Karpas-422 (cell line): ENCODE results near the gene NKIRAS1. TPM values are rescaled to one million over a fixed set of nuclear protein-coding genes. Genes with fewer than 3 reads are reported as not detected.
A peak's percentile ranks its signal among the peaks of the same experiment; 100 is the strongest.
"Not testable (repeated sequence)": the region's sequence is repeated elsewhere in the genome, so short reads cannot be mapped to it uniquely, and the experiment has no call there.

ENCODE experiments used
- DNase-seq: peaks from one replicate; pipeline ENCODE4 v3.0.0-alpha.2; 2015
- H2AFZ ChIP-seq: fragments of 200-600 bp; sonication (generic); 2 replicates; pipeline ENCODE4 v1.6.1; 2014; ENCODE audit warnings: antibody characterized with exemption, low read length, mixed read lengths
- H3K27ac ChIP-seq: fragments of 200-600 bp; sonication (generic); 2 replicates; pipeline ENCODE4 v1.5.1; 2014; ENCODE audit warnings: mild to moderate bottlenecking, low read length, moderate library complexity
- H3K27me3 ChIP-seq: fragments of 200-600 bp; sonication (generic); 2 replicates; pipeline ENCODE4 v1.6.1; 2014; ENCODE audit warnings: low read length, mixed read lengths
- H3K36me3 ChIP-seq: fragments of 200-600 bp; sonication (generic); 2 replicates; pipeline ENCODE4 v1.6.1; 2014; ENCODE audit warnings: low read length, mixed read lengths; ENCODE audit not compliant: insufficient read depth
- H3K4me1 ChIP-seq: fragments of 200-600 bp; sonication (generic); 2 replicates; pipeline ENCODE4 v1.6.1; 2014; ENCODE audit warnings: mild to moderate bottlenecking, low read length, mixed read lengths
- H3K4me2 ChIP-seq: fragments of 200-600 bp; sonication (generic); 2 replicates; pipeline ENCODE4 v1.6.1; 2014; ENCODE audit warnings: low read length, low read depth, mild to moderate bottlenecking; ENCODE audit not compliant: poor library complexity, severe bottlenecking
- H3K4me3 ChIP-seq: fragments of 200-600 bp; sonication (generic); 2 replicates; pipeline ENCODE4 v1.5.1; 2014; ENCODE audit warnings: mild to moderate bottlenecking, antibody characterized with exemption, low read length, mixed read lengths
- H3K79me2 ChIP-seq: fragments of 200-600 bp; sonication (generic); 2 replicates; pipeline ENCODE4 v1.6.1; 2014; ENCODE audit warnings: mild to moderate bottlenecking, low read length, mixed read lengths
- H3K9ac ChIP-seq: fragments of 200-600 bp; sonication (generic); 2 replicates; pipeline ENCODE4 v1.6.0; 2014; ENCODE audit warnings: low read length
- H3K9me2 ChIP-seq: fragments of 200-600 bp; sonication (generic), shearing (Covaris generic); replicated peaks from 2 replicates; pipeline ENCODE4 v1.6.0; 2014; ENCODE audit warnings: mild to moderate bottlenecking, low read length, moderate library complexity; ENCODE audit not compliant: insufficient read depth
- H3K9me3 ChIP-seq: fragments of 300-700, 200-600 bp; sonication (generic); 2 replicates; pipeline ENCODE4 v1.6.1; 2014; ENCODE audit warnings: low read length, mixed read lengths
- H4K20me1 ChIP-seq: fragments of 200-600 bp; sonication (generic); 2 replicates; pipeline ENCODE4 v1.6.1; 2014; ENCODE audit warnings: mild to moderate bottlenecking, antibody characterized with exemption, low read length, low read depth; ENCODE audit not compliant: insufficient read depth
- total RNA-seq: library from RNA; depleted of rRNA; stranded (reverse); fragments of >200 nt; shearing (Covaris generic); gene quantifications from 2 replicates; pipeline ENCODE4 v1.2.3, GENCODE V29; 2014; ENCODE audit warnings: low replicate concordance

NKIRAS1 gene
- total RNA-seq, 1 experiment from 2014 or later: 0.97 TPM

GRCh38 chr3:23859839-23860382 is 56.9 kb downstream of the NKIRAS1 start:
- Histone ChIP-seq H2AFZ (no peak overlapping the region), H3K36me3 (peaks cover 13% of the 10 kb centered on the region; the same call in 1 of the 2 replicates), H3K27ac (no peak overlapping the region), H3K9ac (no peak overlapping the region), H3K4me3 (no peak overlapping the region), H3K4me2 (no peak overlapping the region), H3K9me2 (no peaks in the 10 kb centered on the region), H3K27me3 (no peaks in the 10 kb centered on the region), H3K9me3 (no peaks in the 10 kb centered on the region), H3K79me2 (peaks cover 96% of the 10 kb centered on the region), H3K4me1 (peaks cover 55% of the 10 kb centered on the region), H4K20me1 (peaks cover 34% of the 10 kb centered on the region)
- DNase-seq: no peak

GRCh38 chr3:23859012-23859743 is 57.6 kb downstream of the NKIRAS1 start:
- peaks cover 55% of the 10 kb centered on the region for H3K4me1 ChIP-seq
- H3K4me3 ChIP-seq: no peak overlapping the region
- H4K20me1 ChIP-seq: peaks cover 35% of the 10 kb centered on the region
- H3K4me2 ChIP-seq: no peak overlapping the region
- no peak for DNase-seq
- H3K9ac ChIP-seq: no peak overlapping the region
- H3K9me3 ChIP-seq: no peaks in the 10 kb centered on the region
- peaks cover 96% of the 10 kb centered on the region for H3K79me2 ChIP-seq
- peak overlapping the region; percentile 37 for H3K27ac ChIP-seq
- peaks cover 13% of the 10 kb centered on the region; the same call in 1 of the 2 replicates for H3K36me3 ChIP-seq
- H3K9me2 ChIP-seq: no peaks in the 10 kb centered on the region
- no peaks in the 10 kb centered on the region for H3K27me3 ChIP-seq
- no peak overlapping the region for H2AFZ ChIP-seq

GRCh38 chr3:23856286-23856685 is 60.5 kb downstream of the NKIRAS1 start:
- Histone ChIP-seq H3K9ac (peak overlapping the region; percentile 5; the same call in 1 of the 2 replicates), H3K4me2 (peak overlapping the region; percentile 50), H4K20me1 (peaks cover 27% of the 10 kb centered on the region), H3K9me3 (no peaks in the 10 kb centered on the region), H3K27me3 (no peaks in the 10 kb centered on the region), H3K27ac (peak overlapping the region; percentile 70), H2AFZ (no peak overlapping the region), H3K4me1 (peaks cover 53% of the 10 kb centered on the region), H3K36me3 (peaks cover 20% of the 10 kb centered on the region), H3K79me2 (peaks cover 98% of the 10 kb centered on the region), H3K9me2 (no peaks in the 10 kb centered on the region), H3K4me3 (no peak overlapping the region)
- DNase-seq: no peak

GRCh38 chr3:23849462-23849861 is 67.3 kb downstream of the NKIRAS1 start:
- not testable (repeated sequence) for H3K4me3 ChIP-seq, DNase-seq, H3K4me1 ChIP-seq, H3K4me2 ChIP-seq, H3K9me3 ChIP-seq, H3K9me2 ChIP-seq, H3K9ac ChIP-seq, H2AFZ ChIP-seq, H4K20me1 ChIP-seq, H3K27me3 ChIP-seq, H3K27ac ChIP-seq
- Histone ChIP-seq H3K36me3 (peaks cover 29% of the 10 kb centered on the region), H3K79me2 (peaks cover 100% of the 10 kb centered on the region)

GRCh38 chr3:23845326-23846216 is 71.2 kb downstream of the NKIRAS1 start:
- H2AFZ ChIP-seq: no peak overlapping the region
- DNase-seq: no peak
- H3K4me2 ChIP-seq: no peak overlapping the region
- 0 out of 2 replicates have a peak, but pooled peaks cover 8% of the 10 kb centered on the region for H4K20me1 ChIP-seq
- no peaks in the 10 kb centered on the region for H3K9me2 ChIP-seq
- H3K79me2 ChIP-seq: peaks cover 100% of the 10 kb centered on the region
- H3K27ac ChIP-seq: no peak overlapping the region
- peaks cover 12% of the 10 kb centered on the region for H3K4me1 ChIP-seq
- H3K9ac ChIP-seq: no peak overlapping the region
- H3K27me3 ChIP-seq: no peaks in the 10 kb centered on the region
- no peak overlapping the region for H3K4me3 ChIP-seq
- H3K9me3 ChIP-seq: no peaks in the 10 kb centered on the region; the same call in 1 of the 2 replicates
- peaks cover 21% of the 10 kb centered on the region for H3K36me3 ChIP-seq

- Histone ChIP-seq H3K36me3 (peaks cover 27% of the 10 kb centered on the region), H4K20me1 (peaks cover 15% of the 10 kb centered on the region; the same call in 1 of the 2 replicates), H3K9me3 (no peaks in the 10 kb centered on the region; the same call in 1 of the 2 replicates), H2AFZ (no peak overlapping the region), H3K4me2 (no peak overlapping the region), H3K27me3 (no peaks in the 10 kb centered on the region), H3K4me3 (no peak overlapping the region), H3K9me2 (no peaks in the 10 kb centered on the region), H3K79me2 (peaks cover 99% of the 10 kb centered on the region), H3K9ac (no peak overlapping the region), H3K27ac (no peak overlapping the region), H3K4me1 (peaks cover 14% of the 10 kb centered on the region)
- no peak for DNase-seq
These were observed 72.9 kb downstream of the NKIRAS1 start for GRCh38 chr3:23843869-23844268.
